ENCODE results near the gene PLP1.

Gene PLP1

GRCh38 chrX:103780336-103781061 lies 3.9 kb downstream of the PLP1 start:
- FAIRE-seq, result no peak
- no peak for DNase-seq (ENCODE audit: insufficient read length, low spot score)
- no peak for TF ChIP-seq CTCF (IDR thresholded peaks at IDR 0.05; ENCODE audit: insufficient read depth, missing control alignments)

GRCh38 chrX:103781062-103781402 lies 4.4 kb downstream of the PLP1 start:
- no peak for TF ChIP-seq CTCF (IDR thresholded peaks at IDR 0.05; ENCODE audit: insufficient read depth, missing control alignments)
- FAIRE-seq (no peak), DNase-seq (ENCODE audit: insufficient read length, low spot score) (no peak)

- no peak for DNase-seq (ENCODE audit: insufficient read length, low spot score)
- no peak for TF ChIP-seq CTCF (IDR thresholded peaks at IDR 0.05; ENCODE audit: insufficient read depth, missing control alignments)
- no peak for FAIRE-seq
These were observed 5.1 kb downstream of the PLP1 start for GRCh38 chrX:103781706-103782105.

GRCh38 chrX:103782640-103783039 lies 6.0 kb downstream of the PLP1 start:
- TF ChIP-seq CTCF (IDR thresholded peaks at IDR 0.05; ENCODE audit: insufficient read depth, missing control alignments), result no peak
- FAIRE-seq (no peak), DNase-seq (ENCODE audit: insufficient read length, low spot score) (no peak)

- FAIRE-seq, result no peak
- TF ChIP-seq CTCF (IDR thresholded peaks at IDR 0.05; ENCODE audit: insufficient read depth, missing control alignments), result no peak
- DNase-seq (ENCODE audit: insufficient read length, low spot score), result no peak
These were observed 6.6 kb downstream of the PLP1 start for GRCh38 chrX:103783196-103783595.

GRCh38 chrX:103783971-103784370 lies 7.3 kb downstream of the PLP1 start:
- FAIRE-seq, result no peak
- DNase-seq (ENCODE audit: insufficient read length, low spot score), result no peak
- no peak for TF ChIP-seq CTCF (IDR thresholded peaks at IDR 0.05; ENCODE audit: insufficient read depth, missing control alignments)

GRCh38 chrX:103789004-103789403 lies 12.4 kb downstream of the PLP1 start:
- TF ChIP-seq CTCF (IDR thresholded peaks at IDR 0.05; ENCODE audit: insufficient read depth, missing control alignments), result no peak
- DNase-seq (ENCODE audit: insufficient read length, low spot score) (no peak), FAIRE-seq (no peak)
